ENCODE measurements around the gene KMT5C. TPM values are rescaled to one million over a fixed set of nuclear protein-coding genes. Genes with fewer than 3 reads are reported as not detected.

KMT5C gene
- total RNA-seq, 2 experiments from 2014 or later: 22.8 to 36.1 TPM

GRCh38 chr19:55368106-55368505 lies 28.4 kb downstream of the KMT5C start:
- H3K4me1 ChIP-seq (ENCODE audit: insufficient read depth, low read length, poor library complexity, severe bottlenecking): no peaks in the 10 kb centered on the region
- H3K36me3 ChIP-seq (ENCODE audit: insufficient read depth, low read length): no peaks in the 10 kb centered on the region
- no peak overlapping the region for H3K4me2 ChIP-seq (ENCODE audit: low read length)
- no peak for DNase-seq (ENCODE audit: low spot score)
- no peak overlapping the region for H3K27ac ChIP-seq (ENCODE audit: low read depth, low read length, poor library complexity, severe bottlenecking)
- no peaks in the 10 kb centered on the region for H3K9me2 ChIP-seq (ENCODE audit: insufficient read depth, low read length)
- no peak overlapping the region for H2AFZ ChIP-seq (ENCODE audit: low read length)
- TF ChIP-seq EZH2phosphoT487 (IDR thresholded peaks at IDR 0.05; ENCODE audit: borderline replicate concordance, low read depth, low read length) (no peak), CTCF (conservative IDR thresholded peaks at IDR 0.05; ENCODE audit: low read length) (no peak)
- ChIA-PET POLR2A (no interaction called here), CTCF (ENCODE audit: unreplicated experiment) (no interaction called here)
- no peaks in the 10 kb centered on the region for H3K9me3 ChIP-seq (ENCODE audit: low read length)
- H4K20me1 ChIP-seq (ENCODE audit: insufficient read depth, low read length): no peaks in the 10 kb centered on the region
- no peaks in the 10 kb centered on the region for H3K79me2 ChIP-seq (ENCODE audit: insufficient read depth, low read depth, low read length)
- no peak overlapping the region for H3K4me3 ChIP-seq (ENCODE audit: low read depth, low read length, poor library complexity, severe bottlenecking)
- intact Hi-C loops (cut with micrococcal nuclease; ENCODE audit: unreplicated experiment): no loop called here
- BruUV-seq (replicated peaks): no TSS peak

GRCh38 chr19:55368701-55369563 lies 29.3 kb downstream of the KMT5C start:
- POLR2A ChIA-PET: interaction anchor here (0.6 kb wide), 1 partner anchor 9 kb away, joined by 6 read pairs; no protein-coding TSS in a partner anchor
- no peaks in the 10 kb centered on the region for H3K9me3 ChIP-seq (ENCODE audit: low read length)
- H3K4me1 ChIP-seq (ENCODE audit: insufficient read depth, low read length, poor library complexity, severe bottlenecking): no peaks in the 10 kb centered on the region
- BruUV-seq (replicated peaks): no TSS peak
- no peak overlapping the region for H3K4me2 ChIP-seq (ENCODE audit: low read length)
- DNase-seq (ENCODE audit: low spot score): no peak
- no peak overlapping the region for H2AFZ ChIP-seq (ENCODE audit: low read length)
- no peaks in the 10 kb centered on the region for H3K36me3 ChIP-seq (ENCODE audit: insufficient read depth, low read length)
- H3K9me2 ChIP-seq (ENCODE audit: insufficient read depth, low read length): no peaks in the 10 kb centered on the region
- H3K27ac ChIP-seq (ENCODE audit: low read depth, low read length, poor library complexity, severe bottlenecking): no peak overlapping the region
- H3K4me3 ChIP-seq (ENCODE audit: low read depth, low read length, poor library complexity, severe bottlenecking): no peak overlapping the region
- H4K20me1 ChIP-seq (ENCODE audit: insufficient read depth, low read length): no peaks in the 10 kb centered on the region
- intact Hi-C loops (cut with micrococcal nuclease; ENCODE audit: unreplicated experiment): no loop called here
- CTCF ChIA-PET (ENCODE audit: unreplicated experiment): no interaction called here
- no peaks in the 10 kb centered on the region for H3K79me2 ChIP-seq (ENCODE audit: insufficient read depth, low read depth, low read length)
- TF ChIP-seq CTCF (conservative IDR thresholded peaks at IDR 0.05; ENCODE audit: low read length): no peak
- TF ChIP-seq EZH2phosphoT487 (IDR thresholded peaks at IDR 0.05; ENCODE audit: borderline replicate concordance, low read depth, low read length): no peak

- CTCF ChIA-PET (ENCODE audit: unreplicated experiment): no interaction called here
- H4K20me1 ChIP-seq (ENCODE audit: insufficient read depth, low read length): no peaks in the 10 kb centered on the region
- no peaks in the 10 kb centered on the region for H3K9me3 ChIP-seq (ENCODE audit: low read length)
- POLR2A ChIA-PET: no interaction called here
- no peaks in the 10 kb centered on the region for H3K4me1 ChIP-seq (ENCODE audit: insufficient read depth, low read length, poor library complexity, severe bottlenecking)
- intact Hi-C loops (cut with micrococcal nuclease; ENCODE audit: unreplicated experiment): no loop called here
- no peak overlapping the region for H3K27ac ChIP-seq (ENCODE audit: low read depth, low read length, poor library complexity, severe bottlenecking)
- BruUV-seq (replicated peaks): no TSS peak
- no peaks in the 10 kb centered on the region for H3K9me2 ChIP-seq (ENCODE audit: insufficient read depth, low read length)
- TF ChIP-seq EZH2phosphoT487 (IDR thresholded peaks at IDR 0.05; ENCODE audit: borderline replicate concordance, low read depth, low read length) (no peak), CTCF (conservative IDR thresholded peaks at IDR 0.05; ENCODE audit: low read length) (no peak)
- H3K4me3 ChIP-seq (ENCODE audit: low read depth, low read length, poor library complexity, severe bottlenecking): no peak overlapping the region
- H2AFZ ChIP-seq (ENCODE audit: low read length): no peak overlapping the region
- no peaks in the 10 kb centered on the region for H3K36me3 ChIP-seq (ENCODE audit: insufficient read depth, low read length)
- H3K4me2 ChIP-seq (ENCODE audit: low read length): no peak overlapping the region
- H3K79me2 ChIP-seq (ENCODE audit: insufficient read depth, low read depth, low read length): no peaks in the 10 kb centered on the region
- DNase-seq (ENCODE audit: low spot score): no peak
Measured at GRCh38 chr19:55369653-55370304, 30.1 kb downstream of the KMT5C start.

Data from OCI-LY7 (cell line).